NCI-H2107 treated with DMSO at 0.1 percent for 48 hours (cell line): ENCODE measurements around the gene PFDN1.

ENCODE experiments used
- DNase-seq: peaks from one replicate; lab custom pipeline; 2025; ENCODE audit not compliant: unreplicated experiment; lab: John Stamatoyannopoulos, UW

PFDN1 gene

GRCh38 chr5:140329739-140330481 lies 27.0 kb upstream of the PFDN1 start:
- DNase-seq = no peak

- DNase-seq = no peak
These were observed 25.3 kb upstream of the PFDN1 start for GRCh38 chr5:140328036-140328764.

DNA sequence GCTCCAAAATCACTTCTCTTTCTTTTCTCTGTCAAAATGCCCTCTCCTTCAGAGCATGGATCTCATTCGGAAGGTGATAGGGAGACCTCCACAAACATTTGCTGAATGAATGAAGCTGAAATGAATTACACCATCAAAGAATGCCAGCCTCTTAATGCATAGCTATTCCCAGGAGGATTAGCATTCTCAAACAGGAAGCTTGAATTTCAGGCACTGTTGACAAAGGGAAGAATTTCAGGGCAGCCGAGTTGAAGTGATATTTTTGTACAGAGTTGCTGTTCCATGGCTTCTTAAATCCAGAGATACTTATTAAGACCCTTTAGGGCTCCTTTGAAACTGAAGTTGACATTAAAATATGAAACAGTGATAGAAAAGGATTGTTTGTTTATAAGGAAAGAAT lies 24.7 kb upstream of the PFDN1 start:
- peak; percentile 3 for DNase-seq

DNA sequence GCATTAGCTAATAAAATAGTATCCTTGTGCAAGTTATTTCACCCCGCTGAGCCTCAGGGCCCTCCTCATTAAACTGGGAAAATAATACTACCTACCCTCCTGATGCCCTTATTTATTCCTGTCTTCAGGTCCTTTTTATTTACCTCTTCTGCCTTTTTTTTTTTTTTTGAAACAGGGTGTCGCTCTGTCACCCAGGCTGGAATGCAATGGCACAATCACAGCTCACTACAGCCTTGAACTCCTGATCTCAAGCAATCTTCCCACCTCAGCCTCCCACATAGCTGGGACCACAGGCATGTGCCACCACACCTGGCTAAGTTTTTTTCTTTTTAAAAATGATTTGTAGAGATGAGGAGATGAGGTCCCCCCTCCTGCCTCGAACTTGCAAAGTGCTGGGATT lies 22.6 kb upstream of the PFDN1 start:
- no peak for DNase-seq

DNA sequence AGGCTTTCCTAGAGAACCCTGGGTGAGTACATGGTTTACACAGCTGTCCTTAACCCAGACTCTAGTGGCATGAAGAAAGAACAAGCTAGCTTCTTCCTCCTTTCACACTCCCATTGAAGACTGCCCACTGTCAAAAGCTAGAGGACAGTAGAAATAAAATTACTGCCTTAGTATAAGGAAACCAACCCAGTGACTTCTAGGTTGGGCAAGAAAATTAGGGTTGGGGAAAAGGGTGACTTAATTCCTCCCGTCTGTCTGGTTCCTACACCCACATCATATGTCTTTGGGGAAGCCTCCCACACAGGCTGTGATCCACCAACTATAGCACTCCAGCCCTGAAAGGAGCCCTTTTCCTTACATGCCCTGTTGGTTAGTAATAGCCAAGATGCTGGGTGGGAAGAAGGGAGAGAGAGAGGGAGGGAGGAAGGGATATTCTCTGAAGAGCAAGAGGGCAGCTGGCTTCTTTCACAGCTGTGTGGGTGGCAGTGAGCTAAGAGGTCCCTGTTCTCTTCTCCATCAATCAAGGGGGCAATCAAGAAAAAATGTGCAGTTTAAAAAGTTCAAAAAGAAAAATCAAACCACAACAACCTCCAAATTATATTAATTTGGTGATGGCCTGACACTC lies 21.8 kb upstream of the PFDN1 start:
- no peak for DNase-seq

DNA sequence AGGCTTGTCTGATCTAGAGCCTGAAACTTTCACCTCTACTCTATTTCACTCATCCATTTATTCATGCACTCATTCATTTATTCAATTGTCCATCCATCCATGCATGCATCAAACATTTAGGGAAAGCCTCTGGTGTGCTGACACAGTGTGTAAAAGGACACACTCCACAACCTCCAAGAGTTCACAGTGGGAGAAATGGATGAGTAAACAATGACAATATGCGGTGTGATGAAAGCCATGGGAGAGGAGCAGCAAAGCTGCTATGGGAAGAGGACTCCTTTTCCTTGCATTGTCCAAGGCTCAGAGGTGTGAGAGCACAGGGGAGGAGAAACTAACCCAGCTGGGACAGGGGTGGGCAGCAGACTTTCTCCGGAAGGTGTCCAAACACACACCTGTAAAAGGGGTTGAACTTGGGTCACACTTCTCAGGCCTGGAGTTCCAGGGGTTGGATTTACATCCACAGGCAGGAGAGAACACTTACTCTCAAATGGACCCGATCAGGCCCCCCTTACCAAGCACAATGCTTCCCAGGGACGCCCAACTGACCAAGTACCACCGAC lies 21.2 kb upstream of the PFDN1 start:
- no peak for DNase-seq

- DNase-seq = no peak
These were observed 20.1 kb upstream of the PFDN1 start for GRCh38 chr5:140322751-140323731.

GRCh38 chr5:140321796-140322195 lies 18.9 kb upstream of the PFDN1 start:
- DNase-seq = no peak

DNA sequence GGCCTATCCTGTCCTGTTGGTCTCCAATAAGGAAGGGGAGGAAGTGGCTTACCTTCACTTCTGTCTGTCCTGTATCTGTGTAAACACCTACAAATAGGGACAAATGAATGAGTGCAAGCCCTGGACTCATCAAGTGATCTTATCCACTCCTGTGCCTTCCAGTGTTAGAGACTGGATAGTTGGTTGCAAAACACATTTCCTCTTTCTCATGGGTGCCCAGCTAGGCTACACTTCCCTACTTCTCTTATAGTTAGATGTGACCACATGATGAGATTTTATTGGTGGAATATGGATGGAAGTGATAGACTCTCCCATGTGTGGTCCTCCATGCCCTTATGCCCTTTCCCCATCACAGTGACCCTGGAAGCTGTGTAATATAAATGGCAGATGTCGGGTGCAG lies 16.9 kb upstream of the PFDN1 start:
- DNase-seq = no peak

- DNase-seq = no peak
These were observed 15.9 kb upstream of the PFDN1 start for GRCh38 chr5:140318792-140319191.

DNA sequence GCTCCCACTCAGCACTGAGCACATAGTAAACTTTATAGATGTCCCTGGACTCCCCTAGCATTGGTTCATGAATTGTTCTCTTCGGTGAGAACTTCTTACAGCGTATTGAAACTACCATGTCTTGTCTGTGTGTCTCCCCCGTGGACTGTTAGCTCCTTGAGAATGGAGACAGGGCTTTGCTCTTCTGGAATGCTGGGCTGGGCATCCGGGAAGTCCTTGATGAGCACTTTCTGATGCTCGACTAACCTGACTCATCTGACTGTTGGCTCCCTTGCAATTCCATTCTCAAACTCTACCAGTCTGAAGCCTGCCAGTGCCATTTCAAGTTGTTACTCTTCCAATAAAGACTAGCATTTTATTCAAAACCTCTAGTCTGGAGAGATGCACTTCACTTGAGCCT lies 15.0 kb upstream of the PFDN1 start:
- no peak for DNase-seq

- no peak for DNase-seq
These were observed 9.9 kb upstream of the PFDN1 start for GRCh38 chr5:140312791-140313189.

GRCh38 chr5:140312067-140312790 lies 9.3 kb upstream of the PFDN1 start:
- no peak for DNase-seq

DNA sequence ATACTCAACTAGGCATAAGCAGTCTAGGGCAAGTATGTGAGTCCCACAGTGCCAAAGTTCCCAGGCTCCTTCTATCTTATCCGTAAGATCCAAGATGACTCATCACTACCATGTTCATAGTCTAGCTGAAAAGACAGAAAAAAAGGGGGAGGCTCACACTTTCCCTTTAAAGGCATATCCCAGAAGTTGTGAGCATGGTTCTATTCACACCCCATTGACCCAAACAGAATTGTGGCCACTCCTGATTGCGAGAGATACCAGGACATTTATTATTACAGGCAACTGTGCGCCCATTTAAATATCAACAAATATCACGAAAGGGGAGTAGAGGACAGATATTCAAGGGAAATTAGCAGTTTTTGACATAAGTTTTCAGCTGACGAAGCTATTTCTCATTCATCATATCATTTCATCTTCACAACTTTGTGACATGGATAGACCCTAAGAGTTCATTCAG lies 8.1 kb upstream of the PFDN1 start:
- DNase-seq = no peak

GRCh38 chr5:140310434-140310833 lies 7.5 kb upstream of the PFDN1 start:
- DNase-seq = no peak

DNA sequence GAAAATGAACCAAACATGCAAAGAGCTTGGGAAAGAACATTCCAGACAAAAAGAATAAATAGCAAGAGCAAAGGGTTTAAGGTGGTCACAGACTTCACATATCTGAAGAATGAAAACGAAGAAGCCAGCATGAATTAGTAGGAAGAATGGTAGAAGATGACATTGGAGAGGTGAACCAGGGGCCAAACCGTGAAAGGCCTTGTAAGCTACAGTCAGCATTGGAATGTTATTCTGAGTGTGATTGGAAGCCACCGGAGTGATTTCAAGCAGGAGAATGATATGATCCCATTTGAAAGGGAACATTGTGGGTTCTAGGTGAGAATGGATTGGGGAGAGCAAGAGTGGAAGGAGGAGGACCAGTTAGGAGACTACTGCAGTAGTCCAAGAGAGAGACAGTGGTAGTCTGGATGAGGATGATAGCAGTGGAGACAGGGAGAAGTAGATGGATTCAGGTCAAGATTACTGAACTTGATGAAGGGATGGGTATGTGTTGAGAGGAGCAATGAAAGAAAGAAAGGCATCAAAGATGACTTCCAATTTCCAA lies 6.9 kb upstream of the PFDN1 start:
- no peak for DNase-seq

DNA sequence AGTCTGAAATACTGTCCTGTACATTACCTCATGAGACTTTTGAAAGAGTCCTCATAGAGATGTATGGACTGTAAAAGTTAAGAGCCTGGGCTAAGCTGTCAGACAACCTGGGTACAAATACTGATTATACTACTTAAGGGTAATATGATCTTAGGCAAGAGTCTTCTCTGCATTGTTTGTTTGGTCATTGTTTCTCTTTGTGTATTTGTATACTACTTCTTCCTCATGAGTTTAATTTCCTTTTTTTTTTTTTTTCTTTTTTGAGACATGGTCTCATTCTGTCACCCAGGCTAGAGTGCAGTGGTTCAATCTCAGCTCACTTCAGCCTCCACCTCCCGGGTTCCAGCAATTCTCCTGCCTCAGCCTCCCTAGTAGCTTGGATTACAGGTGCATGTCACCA lies 2.6 kb upstream of the PFDN1 start:
- DNase-seq = no peak

DNA sequence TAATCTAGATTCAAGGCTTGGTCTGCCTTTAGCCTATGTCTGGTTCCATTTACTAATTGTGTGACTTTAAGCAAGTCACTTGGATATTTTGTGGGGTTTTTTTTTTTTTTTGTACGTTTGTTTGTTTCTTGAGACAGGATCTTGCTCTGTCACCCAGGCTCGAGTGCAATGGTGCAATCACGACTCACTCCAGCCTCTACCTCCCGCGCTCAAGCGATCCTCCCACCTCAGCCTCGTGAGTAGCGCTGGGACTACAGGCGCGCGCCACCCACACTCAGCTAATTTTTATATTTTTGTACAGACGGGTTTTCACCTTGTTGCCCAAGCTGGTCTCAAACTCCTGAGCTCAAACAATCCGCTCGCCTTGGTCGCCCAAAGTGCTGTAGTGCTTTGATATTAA lies 1.1 kb upstream of the PFDN1 start:
- DNase-seq = no peak

DNA sequence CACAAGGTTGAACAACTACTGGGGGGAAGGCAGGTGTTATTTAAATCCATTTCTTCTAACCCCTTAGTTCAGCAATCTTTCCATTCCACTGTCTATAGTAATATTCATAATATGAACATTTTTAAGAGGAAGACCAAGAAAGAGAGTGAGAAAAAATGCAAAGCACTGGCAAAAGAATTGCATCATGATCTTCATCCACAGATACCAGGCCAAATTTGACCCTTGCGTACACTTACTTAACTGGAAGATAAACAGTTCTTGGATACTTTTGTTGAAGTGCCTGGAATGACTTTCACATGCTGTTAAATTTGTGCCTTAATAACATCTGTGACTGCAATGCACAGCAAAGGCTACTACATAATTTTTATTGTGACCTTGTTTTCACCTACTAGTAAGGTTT lies 1.8 kb downstream of the PFDN1 start:
- DNase-seq = no peak

DNA sequence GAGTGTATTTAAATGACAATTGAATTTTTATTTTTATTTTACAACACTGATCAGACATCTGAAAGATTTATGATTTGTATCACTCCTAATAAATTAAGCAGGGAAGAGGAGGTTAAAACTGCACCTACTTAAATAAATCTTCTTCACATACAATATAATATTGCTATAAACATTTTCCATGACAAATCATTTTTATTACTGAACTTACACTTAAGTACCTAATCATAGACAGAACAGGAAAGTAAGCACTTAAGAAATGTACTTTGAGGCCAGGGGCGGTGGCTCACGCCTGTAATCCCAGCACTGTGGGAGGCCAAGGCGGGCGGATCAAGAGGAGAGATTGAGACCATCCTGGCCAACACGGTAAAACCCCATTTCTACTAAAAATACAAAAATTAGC lies 3.8 kb downstream of the PFDN1 start:
- DNase-seq = no peak
